SH-SY5Y (cell line): ENCODE results near the gene TOE1.

Source experiments
- GATA2 ChIP-seq: IDR thresholded peaks from 2 replicates; pipeline ENCODE4 v1.6.1; 2011; ENCODE audit warnings: mild to moderate bottlenecking, low read depth, low read length
- GATA3 ChIP-seq: IDR thresholded peaks from 2 replicates; pipeline ENCODE4 v1.6.1; 2011; ENCODE audit warnings: low read depth, mild to moderate bottlenecking, low read length, moderate library complexity

DNA sequence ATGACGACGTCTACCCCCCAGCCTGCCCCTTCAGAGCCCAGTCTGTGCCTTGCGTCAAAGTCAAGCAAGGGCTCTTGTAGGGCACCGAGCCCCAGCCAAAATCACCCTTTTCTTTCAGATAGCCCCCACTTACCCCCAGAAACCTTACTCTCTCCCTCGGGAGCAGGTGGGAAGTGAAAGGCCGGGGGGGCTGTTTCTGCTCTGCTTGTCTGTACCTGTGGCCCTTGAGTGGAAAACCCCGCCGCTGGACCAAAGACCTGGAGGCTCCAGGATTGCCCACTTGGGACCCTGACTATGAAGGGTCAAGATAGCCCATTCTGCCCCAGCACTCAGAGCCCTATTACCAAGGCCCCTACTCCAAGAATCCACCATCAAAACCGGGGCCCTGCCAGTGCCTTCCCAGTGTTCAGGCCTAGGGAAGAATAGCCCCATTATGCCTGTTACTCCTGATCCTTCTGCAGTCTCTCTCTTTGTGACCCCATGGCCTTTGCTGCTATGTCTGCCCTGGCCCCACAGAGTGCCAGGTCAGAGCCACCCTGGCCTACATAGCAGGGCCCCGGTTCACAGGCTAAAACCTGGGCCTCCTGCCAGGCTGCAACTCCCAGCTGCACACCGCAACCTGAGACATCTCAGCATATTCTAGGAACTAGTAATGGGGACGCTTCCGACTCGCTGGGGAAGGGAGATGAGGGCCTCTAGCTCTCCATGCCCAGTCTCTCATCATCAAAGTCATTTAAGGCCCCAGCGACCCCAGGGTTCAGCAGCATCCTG is 35.5 kb upstream of the TOE1 start:
- TF ChIP-seq GATA3 (no peak), GATA2 (no peak)
